Measurements from ENCODE around the gene RGS3. TPM values are rescaled to one million over a fixed set of nuclear protein-coding genes. Genes with fewer than 3 reads are reported as not detected.

Gene RGS3
- total and polyA plus RNA-seq, 2 of the 13 experiments (the other 11 are each of a cell fraction or from before 2014, with no cell fraction given), result 17.1 to 28.8 TPM

DNA sequence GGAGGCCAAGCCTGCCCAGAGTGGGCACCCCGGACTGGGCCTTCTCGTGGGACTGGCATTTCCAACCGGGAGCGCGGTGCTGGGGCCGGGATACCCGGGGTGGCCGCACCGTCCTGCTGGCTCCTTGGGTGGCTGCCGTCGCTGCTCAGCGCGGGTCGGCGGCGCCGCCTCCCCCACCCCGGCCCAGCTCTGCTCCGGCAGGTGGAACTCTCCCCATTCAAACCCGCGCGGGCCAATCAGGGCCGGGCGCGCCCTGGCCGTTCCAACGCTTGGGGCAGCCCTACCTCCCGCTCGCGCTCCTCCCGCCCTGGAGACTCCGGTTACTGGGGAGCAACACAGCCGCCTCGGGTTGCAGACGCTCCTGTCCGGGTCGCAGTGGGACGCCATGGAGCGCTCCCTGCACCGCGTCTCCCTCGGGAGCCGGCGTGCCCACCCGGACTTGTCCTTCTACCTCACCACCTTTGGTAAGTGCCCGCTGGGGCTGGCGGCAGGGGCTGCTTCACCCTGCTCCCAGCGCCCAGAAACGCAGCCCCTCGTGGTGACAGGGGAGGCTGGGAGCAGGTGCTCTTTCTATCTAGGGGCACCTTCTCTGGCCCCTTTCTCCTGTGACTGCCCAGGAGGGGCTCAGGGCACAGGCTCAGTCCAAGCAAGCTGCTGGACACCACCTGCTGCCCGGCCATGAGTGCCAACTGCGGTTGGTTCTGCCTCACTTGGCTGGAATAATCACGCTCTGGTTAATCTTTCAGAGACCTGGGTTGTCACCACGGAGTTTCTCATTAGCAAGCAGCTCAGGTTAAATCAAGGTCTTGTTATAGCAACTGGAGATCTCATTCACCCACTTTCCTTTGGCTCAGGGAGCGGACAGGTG, at the start of gene RGS3 (continued):
- TF ChIP-seq, protein P1, sequence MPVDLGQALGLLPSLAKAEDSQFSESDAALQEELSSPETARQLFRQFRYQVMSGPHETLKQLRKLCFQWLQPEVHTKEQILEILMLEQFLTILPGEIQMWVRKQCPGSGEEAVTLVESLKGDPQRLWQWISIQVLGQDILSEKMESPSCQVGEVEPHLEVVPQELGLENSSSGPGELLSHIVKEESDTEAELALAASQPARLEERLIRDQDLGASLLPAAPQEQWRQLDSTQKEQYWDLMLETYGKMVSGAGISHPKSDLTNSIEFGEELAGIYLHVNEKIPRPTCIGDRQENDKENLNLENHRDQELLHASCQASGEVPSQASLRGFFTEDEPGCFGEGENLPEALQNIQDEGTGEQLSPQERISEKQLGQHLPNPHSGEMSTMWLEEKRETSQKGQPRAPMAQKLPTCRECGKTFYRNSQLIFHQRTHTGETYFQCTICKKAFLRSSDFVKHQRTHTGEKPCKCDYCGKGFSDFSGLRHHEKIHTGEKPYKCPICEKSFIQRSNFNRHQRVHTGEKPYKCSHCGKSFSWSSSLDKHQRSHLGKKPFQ (CRISPR knock-in tag; IDR thresholded peaks at IDR 0.05; ENCODE audit: insufficient replicate concordance), result no peak
- TF ChIP-seq, protein P2, sequence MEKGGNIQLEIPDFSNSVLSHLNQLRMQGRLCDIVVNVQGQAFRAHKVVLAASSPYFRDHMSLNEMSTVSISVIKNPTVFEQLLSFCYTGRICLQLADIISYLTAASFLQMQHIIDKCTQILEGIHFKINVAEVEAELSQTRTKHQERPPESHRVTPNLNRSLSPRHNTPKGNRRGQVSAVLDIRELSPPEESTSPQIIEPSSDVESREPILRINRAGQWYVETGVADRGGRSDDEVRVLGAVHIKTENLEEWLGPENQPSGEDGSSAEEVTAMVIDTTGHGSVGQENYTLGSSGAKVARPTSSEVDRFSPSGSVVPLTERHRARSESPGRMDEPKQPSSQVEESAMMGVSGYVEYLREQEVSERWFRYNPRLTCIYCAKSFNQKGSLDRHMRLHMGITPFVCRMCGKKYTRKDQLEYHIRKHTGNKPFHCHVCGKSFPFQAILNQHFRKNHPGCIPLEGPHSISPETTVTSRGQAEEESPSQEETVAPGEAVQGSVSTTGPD (CRISPR knock-in tag; IDR thresholded peaks at IDR 0.05), result 0 out of 2 replicates have a peak, but pooled peaks have one; percentile 30
- TF ChIP-seq ZKSCAN5 (CRISPR knock-in tag; IDR thresholded peaks at IDR 0.05), result no peak
- peak; percentile 91; the same call in 1 of the 2 replicates for TF ChIP-seq ATF7-NPFF (CRISPR knock-in tag; IDR thresholded peaks at IDR 0.05; ENCODE audit: low read depth)
- TF ChIP-seq ZSCAN9 (CRISPR knock-in tag; IDR thresholded peaks at IDR 0.05; ENCODE audit: borderline replicate concordance), result 0 out of 2 replicates have a peak, but pooled peaks have one; percentile 20
- TF ChIP-seq, protein P3, sequence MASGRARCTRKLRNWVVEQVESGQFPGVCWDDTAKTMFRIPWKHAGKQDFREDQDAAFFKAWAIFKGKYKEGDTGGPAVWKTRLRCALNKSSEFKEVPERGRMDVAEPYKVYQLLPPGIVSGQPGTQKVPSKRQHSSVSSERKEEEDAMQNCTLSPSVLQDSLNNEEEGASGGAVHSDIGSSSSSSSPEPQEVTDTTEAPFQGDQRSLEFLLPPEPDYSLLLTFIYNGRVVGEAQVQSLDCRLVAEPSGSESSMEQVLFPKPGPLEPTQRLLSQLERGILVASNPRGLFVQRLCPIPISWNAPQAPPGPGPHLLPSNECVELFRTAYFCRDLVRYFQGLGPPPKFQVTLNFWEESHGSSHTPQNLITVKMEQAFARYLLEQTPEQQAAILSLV (CRISPR knock-in tag; IDR thresholded peaks at IDR 0.05; ENCODE audit: borderline replicate concordance), result 0 out of 2 replicates have a peak, but pooled peaks have one; percentile 31
- no peak for TF ChIP-seq ATF7 (IDR thresholded peaks at IDR 0.05)
- TF ChIP-seq ATF7 (CRISPR knock-in tag; IDR thresholded peaks at IDR 0.05), result no peak
- no peak for TF ChIP-seq TCF12 (IDR thresholded peaks at IDR 0.05)
- no peak; the same call in 1 of the 2 replicates for TF ChIP-seq TCF12 (CRISPR knock-in tag; IDR thresholded peaks at IDR 0.05)
- TF ChIP-seq HOXA3 (CRISPR knock-in tag; IDR thresholded peaks at IDR 0.05), result peak; percentile 15; the same call in 1 of the 2 replicates
- TF ChIP-seq MXI1 (IDR thresholded peaks at IDR 0.05; ENCODE audit: borderline replicate concordance, low read depth, low read length), result peak; percentile 34; the same call in 1 of the 3 replicates
- no peak for TF ChIP-seq HMGA1 (CRISPR knock-in tag; conservative IDR thresholded peaks at IDR 0.05)
- TF ChIP-seq RNF2 (conservative IDR thresholded peaks at IDR 0.05; ENCODE audit: low read depth), result 0 out of 2 replicates have a peak, but pooled peaks have one; percentile 40
- TF ChIP-seq, protein P4, sequence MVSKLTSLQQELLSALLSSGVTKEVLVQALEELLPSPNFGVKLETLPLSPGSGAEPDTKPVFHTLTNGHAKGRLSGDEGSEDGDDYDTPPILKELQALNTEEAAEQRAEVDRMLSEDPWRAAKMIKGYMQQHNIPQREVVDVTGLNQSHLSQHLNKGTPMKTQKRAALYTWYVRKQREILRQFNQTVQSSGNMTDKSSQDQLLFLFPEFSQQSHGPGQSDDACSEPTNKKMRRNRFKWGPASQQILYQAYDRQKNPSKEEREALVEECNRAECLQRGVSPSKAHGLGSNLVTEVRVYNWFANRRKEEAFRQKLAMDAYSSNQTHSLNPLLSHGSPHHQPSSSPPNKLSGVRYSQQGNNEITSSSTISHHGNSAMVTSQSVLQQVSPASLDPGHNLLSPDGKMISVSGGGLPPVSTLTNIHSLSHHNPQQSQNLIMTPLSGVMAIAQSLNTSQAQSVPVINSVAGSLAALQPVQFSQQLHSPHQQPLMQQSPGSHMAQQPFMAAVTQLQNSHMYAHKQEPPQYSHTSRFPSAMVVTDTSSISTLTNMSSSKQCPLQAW (CRISPR knock-in tag; IDR thresholded peaks at IDR 0.05), result no peak; the same call in 1 of the 2 replicates
- peak; percentile 88 for TF ChIP-seq ZFP90 (CRISPR knock-in tag; IDR thresholded peaks at IDR 0.05; ENCODE audit: borderline replicate concordance)
- TF ChIP-seq, protein P5, sequence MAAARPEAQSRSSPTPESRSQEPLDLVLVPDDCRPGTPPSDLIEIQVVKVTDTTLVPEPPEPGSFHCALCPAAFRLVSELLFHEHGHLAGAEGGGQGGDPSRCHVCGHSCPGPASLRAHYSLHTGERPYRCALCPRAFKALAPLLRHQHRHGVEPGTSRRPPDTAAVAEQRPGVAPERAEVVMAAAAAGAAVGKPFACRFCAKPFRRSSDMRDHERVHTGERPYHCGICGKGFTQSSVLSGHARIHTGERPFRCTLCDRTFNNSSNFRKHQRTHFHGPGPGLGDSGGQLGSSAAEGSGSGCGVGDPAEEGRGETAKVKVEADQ (CRISPR knock-in tag; IDR thresholded peaks at IDR 0.05; ENCODE audit: borderline replicate concordance), result peak; percentile 50; the same call in 1 of the 2 replicates
- no peak for TF ChIP-seq XBP1 (CRISPR knock-in tag; IDR thresholded peaks at IDR 0.05)
- peak; percentile 39 for TF ChIP-seq HNRNPLL (IDR thresholded peaks at IDR 0.05; ENCODE audit: low read depth, low read length, poor library complexity, severe bottlenecking)
- peak; percentile 72; the same call in 1 of the 2 replicates for TF ChIP-seq KMT2B (CRISPR knock-in tag; IDR thresholded peaks at IDR 0.05)
- TF ChIP-seq MLLT10 (CRISPR knock-in tag; IDR thresholded peaks at IDR 0.05), result no peak
